GM21367 (cell line): Measurements from ENCODE around the gene TUBGCP2.
"Not testable (repeated sequence)": the region's sequence is repeated elsewhere in the genome, so short reads cannot be mapped to it uniquely, and the experiment has no call there.

Source experiments
- ATAC-seq: cut with Tn5 transposase; IDR thresholded peaks from one replicate; pipeline ENCODE4 v1.9.1; 2021; ENCODE audit not compliant: unreplicated experiment

Gene TUBGCP2

GRCh38 chr10:133325440-133326222 is 17.0 kb upstream of the TUBGCP2 start:
- ATAC-seq, result no peak

- ATAC-seq, result no peak
Measured at GRCh38 chr10:133324857-133325260, 16.2 kb upstream of the TUBGCP2 start.

GRCh38 chr10:133324198-133324792 is 15.6 kb upstream of the TUBGCP2 start:
- peak; percentile 67 for ATAC-seq

DNA sequence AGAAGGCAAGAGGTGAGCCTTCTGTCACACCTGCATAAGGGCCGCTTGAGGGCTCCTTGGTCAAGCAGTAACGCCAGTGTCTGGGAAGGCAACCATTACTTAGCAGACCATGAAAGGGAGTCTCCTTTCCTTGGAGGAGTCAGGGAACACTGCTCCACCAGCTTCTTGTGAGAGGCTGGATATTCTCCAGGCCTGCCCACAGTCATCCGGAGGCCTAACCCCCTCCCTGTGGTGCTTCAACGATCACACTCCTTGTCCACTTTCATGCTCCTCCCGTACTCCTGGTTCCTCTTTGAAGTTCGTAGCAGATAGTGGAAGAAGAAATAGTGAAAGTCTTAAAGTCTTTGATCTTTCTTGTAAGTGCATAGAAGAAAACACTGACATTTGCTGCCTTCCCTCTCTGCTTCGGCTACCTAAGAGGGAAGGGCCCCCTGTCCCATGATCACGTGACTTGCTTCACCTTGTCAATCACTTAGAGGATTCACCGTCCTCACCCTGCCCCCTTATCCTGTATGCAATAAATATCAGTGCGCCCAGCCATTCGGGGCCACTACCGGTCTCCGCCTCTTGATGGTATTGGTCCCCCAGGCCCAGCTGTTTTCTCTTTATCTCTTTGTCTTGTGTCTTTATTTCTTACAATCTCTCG is 13.5 kb upstream of the TUBGCP2 start:
- not testable (repeated sequence) for ATAC-seq

GRCh38 chr10:133320852-133321422 is 12.3 kb upstream of the TUBGCP2 start:
- ATAC-seq, result not testable (repeated sequence)

- peak; percentile 84 for ATAC-seq
Measured at GRCh38 chr10:133318494-133319127, 9.9 kb upstream of the TUBGCP2 start.

DNA sequence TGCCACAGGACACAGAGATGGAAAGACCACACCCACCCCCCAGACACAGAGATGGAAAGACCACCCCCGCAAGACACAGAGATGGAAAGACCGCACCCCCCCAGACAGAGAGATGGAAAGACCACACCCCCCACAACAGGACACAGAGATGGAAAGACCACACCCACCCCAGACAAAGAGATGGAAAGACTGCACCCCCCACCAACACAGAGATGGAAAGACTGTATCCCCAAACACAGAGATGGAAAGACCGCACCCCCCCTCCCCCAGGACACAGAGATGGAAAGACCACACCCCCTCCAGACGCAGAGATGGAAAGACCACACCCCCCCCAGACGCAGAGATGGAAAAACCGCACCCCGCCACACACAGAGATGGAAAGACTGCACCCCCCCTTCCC is 8.1 kb upstream of the TUBGCP2 start:
- no peak for ATAC-seq

DNA sequence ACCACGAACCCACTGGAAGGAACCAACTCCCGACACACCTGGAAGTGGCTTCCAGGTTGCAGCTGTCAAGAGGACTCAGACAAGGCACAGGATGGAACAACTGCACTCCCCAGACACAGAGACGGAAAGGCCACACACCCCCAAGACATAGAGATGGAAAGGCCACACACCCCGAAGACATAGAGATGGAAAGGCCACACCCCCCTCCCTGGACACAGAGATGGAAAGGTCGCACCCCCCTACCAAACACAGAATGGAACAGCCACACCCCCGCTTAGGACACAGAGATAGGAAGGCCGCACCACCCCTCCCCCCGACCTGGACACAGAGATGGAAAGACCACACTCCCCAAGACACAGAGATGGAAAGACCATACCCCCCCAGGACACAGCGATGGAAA is 7.6 kb upstream of the TUBGCP2 start:
- ATAC-seq, result no peak

DNA sequence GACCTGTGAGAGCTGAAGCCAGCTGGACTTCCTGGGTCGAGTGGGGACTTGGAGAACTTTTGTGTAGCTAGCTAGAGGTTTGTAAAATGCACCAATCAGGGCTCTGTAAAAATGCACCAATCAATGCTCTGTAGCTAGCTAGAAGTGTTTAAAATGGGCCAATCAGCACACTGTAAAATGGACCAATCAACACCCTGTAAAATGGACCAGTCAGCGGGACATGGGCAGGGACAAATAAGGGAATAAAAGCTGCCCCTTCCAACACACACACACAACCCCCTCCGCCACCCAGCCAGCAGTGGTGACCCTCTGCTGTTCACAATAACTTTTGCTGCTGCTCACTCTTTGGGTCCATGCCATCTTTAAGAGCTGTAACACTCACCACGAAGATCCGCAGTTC is 7.2 kb upstream of the TUBGCP2 start:
- no peak for ATAC-seq

- no peak for ATAC-seq
Measured at GRCh38 chr10:133314911-133315310, 6.2 kb upstream of the TUBGCP2 start.

DNA sequence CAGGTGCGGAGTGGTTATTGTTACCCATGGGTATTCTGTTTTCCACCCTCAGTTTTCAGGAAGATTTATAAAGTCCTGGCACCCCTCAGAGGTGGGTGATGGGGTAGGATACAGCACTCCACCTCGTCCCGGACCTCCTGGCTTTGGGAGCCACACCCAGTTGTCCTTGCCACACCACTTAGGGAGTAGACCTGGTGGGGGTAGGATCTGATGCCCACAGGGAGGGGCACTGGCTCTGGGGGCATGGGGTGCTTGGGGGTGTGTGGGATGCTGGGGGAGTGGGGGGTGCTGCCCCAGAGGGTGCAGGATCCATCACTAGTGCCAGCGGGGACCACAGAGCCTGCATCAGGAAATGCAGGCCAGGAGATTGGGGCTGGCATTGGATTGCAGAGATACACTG is 4.5 kb upstream of the TUBGCP2 start:
- no peak for ATAC-seq

DNA sequence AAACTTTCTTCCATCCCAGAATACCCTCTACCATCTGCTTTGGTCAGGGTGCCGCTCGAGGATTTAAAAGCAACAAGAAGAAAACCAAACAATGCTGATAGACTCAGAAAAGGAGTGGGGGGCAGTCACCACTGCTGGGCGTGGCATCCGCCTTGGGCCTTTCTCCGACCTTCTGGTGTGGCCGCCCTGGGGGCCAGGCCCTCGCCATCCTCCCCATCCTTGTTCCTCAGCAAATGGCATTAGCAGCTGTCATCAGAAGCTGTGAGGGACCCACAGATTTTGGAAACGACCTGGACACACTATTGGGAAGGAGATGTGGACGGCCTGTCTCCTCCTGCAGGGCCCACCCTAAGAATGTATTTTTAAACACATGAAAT is 4.1 kb upstream of the TUBGCP2 start:
- no peak for ATAC-seq

DNA sequence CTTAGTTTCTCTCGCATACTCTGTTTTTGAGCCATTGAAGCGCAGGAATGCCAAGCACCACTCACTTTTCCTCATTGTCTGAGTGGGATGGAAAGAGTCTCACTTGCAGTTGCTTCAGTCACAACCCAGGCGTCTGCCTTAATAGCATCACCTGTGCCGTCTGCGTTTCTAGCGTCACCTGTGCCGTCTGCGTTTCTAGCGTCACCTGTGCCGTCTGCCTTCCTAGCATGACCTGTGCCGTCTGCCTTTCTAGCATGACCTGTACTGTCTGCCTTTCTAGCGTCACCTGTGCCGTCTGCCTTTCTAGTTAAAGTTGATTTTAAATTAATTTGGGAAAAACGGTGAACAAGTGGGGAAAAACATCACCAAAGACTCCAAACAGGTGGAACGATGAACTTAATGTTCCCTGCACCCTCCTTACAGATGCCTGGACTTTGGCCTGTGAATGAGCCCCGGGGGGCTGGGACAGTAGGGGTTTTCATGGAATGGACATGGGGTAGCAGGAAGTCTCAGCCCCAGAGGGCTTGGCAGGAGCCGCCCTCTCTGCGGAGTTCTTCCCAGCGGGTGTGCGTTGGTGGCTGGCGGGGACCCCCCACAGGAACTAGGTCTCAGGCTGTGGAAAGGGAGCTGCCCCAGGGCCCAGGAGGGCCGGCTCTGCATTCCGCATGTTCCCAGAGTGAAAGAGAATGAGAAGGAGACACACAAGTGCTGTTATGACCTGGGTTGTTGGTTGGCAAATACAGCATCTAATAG is 3.5 kb upstream of the TUBGCP2 start:
- no peak for ATAC-seq

DNA sequence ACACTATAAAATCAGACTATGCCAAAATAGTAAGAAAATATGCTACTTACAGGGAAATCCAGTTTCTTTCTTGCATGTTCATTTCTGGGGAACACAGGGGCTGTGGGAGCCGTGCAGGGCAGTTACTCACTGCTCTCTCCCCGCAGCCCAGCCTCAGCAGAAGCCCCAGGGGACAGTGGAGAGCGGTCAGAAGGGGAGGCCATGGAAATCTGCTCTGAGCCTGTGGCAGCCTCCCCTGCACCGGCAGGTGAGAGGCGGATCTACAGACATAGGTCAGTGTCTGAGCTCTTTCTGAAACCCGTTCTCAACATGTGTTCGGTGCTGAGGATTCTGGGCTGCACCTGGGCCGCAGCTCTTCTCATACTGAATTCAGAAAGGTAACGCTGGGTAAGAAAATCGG is 2.9 kb upstream of the TUBGCP2 start:
- no peak for ATAC-seq

DNA sequence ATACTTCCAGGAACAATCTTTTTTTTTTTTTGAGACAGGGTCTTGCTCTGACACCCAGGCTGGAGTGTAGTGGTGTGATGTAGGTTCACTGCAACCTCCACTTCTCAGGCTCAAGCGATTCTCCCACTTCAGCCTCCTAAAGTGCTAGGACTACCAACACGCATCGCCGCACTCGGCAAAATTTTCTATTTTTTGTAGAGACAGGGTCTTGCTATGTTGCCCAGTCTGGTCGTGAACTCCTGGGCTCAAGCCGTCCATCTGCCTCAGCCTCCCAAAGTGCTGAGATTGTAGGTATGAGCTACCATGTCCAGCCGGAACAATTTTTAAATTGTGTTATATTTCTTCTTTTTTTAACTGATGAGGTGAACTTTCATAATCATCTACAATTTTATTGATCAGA is 2.1 kb upstream of the TUBGCP2 start:
- ATAC-seq, result no peak

GRCh38 chr10:133310399-133310755 is 1.7 kb upstream of the TUBGCP2 start:
- no peak for ATAC-seq

DNA sequence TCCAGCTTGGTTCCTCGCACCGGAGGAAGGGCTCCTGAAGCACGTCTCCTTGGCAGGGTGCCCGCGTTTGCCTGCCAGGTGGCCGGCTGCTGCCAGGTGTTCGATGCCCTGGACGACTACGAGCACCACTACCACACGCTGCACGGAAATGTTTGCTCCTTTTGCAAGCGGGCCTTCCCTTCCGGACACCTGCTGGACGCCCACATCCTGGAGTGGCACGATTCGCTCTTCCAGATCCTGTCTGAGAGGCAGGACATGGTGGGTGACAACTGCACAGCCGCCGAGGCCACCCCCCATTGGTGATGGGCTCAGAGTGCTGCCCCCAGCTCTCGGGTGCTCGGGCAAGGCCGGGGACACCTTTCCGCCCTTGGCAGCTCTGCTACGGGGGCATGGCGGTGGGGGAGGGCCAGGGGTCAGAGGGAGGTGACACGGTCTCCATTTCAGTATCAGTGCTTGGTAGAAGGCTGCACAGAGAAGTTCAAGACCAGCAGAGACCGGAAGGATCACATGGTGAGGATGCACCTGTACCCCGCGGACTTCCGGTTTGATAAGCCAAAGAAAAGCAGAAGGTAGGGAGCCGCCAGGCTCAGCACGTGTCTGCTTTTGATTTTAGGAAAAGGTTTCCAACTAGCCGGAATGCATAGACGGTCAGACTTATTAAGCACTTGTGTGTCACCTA is 1.2 kb upstream of the TUBGCP2 start:
- ATAC-seq, result no peak

- ATAC-seq, result peak; percentile 60
Measured at GRCh38 chr10:133309100-133309719, 538 bp upstream of the TUBGCP2 start.

- peak; percentile 49 for ATAC-seq
Measured at GRCh38 chr10:133307776-133308420, 774 bp downstream of the TUBGCP2 start.
